ENCODE measurements around the gene GTF3A.
A peak's percentile ranks its signal among the peaks of the same experiment; 100 is the strongest.
"Not testable (repeated sequence)": the region's sequence is repeated elsewhere in the genome, so short reads cannot be mapped to it uniquely, and the experiment has no call there.

GTF3A gene

GRCh38 chr13:27424246-27425157 is at the start of gene GTF3A:
GTF3A (plus strand) TSS chr13:27424619.
- DNase-seq (ENCODE audit: low read depth), result peak; percentile 45
- peak within 1 kb of the TSS; percentile 68 for H3K4me3 ChIP-seq (ENCODE audit: low read depth, low read length)

DNA sequence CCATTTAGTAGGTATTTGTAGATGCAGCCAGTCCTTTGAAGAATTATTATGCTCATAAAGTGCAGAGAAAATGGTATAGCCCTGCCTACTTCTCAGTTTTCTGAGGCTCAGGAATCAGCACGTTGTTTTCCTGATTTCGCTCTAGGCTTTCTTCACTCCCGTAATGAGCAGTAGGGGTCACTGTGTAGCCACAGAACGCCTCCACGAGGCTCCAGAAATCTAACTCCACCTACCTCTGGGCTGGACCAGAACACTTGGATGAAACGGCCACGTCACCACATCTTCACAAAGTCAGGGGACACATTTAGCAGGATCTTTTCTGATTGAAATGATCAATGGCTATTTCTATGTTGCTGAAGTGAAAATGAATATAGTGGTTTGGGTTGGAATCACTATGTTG is 49.8 kb upstream of the GTF3A start:
- H3K4me3 ChIP-seq (ENCODE audit: low read depth, low read length), result no peak overlapping the region
- DNase-seq (ENCODE audit: low read depth), result peak; percentile 53

DNA sequence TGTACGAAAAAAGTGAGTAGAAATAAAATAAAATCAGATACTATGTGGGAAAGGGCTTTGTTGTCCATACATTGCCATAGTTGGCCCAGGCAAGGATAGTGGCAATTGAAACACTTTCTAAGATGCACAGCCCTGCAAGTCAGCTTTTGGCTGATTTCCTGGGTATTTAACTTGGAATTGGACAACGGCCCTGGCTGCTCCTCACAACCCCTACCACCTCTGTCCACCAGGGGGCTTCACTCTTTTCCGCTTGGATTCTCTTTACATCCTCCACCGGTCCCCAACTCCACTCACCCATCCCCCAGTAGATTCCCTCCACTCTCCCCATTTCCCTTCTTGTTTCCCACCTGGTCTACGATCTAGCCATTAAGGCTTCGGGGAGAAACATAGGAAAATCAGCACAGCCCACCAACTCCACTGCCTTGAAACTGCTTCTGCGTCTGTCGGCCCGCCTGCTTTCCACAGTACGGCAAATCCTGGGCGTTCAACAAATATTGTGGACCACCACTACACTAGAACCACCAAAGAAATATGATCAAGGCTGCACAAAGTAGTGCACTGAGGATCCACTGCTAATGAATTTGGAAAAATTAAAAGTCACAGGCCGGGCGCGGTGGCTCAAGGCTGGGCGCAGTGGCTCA is 48.6 kb upstream of the GTF3A start:
- H3K4me3 ChIP-seq (ENCODE audit: low read depth, low read length), result no peak overlapping the region
- DNase-seq (ENCODE audit: low read depth), result peak; percentile 13

GRCh38 chr13:27379126-27379525 is 45.3 kb upstream of the GTF3A start:
- no peak overlapping the region for H3K4me3 ChIP-seq (ENCODE audit: low read depth, low read length)
- DNase-seq (ENCODE audit: low read depth), result no peak

GRCh38 chr13:27379694-27380641 is 44.5 kb upstream of the GTF3A start:
- DNase-seq (ENCODE audit: low read depth), result no peak
- H3K4me3 ChIP-seq (ENCODE audit: low read depth, low read length), result no peak overlapping the region

GRCh38 chr13:27381601-27382000 is 42.8 kb upstream of the GTF3A start:
- DNase-seq (ENCODE audit: low read depth), result no peak
- no peak overlapping the region for H3K4me3 ChIP-seq (ENCODE audit: low read depth, low read length)

DNA sequence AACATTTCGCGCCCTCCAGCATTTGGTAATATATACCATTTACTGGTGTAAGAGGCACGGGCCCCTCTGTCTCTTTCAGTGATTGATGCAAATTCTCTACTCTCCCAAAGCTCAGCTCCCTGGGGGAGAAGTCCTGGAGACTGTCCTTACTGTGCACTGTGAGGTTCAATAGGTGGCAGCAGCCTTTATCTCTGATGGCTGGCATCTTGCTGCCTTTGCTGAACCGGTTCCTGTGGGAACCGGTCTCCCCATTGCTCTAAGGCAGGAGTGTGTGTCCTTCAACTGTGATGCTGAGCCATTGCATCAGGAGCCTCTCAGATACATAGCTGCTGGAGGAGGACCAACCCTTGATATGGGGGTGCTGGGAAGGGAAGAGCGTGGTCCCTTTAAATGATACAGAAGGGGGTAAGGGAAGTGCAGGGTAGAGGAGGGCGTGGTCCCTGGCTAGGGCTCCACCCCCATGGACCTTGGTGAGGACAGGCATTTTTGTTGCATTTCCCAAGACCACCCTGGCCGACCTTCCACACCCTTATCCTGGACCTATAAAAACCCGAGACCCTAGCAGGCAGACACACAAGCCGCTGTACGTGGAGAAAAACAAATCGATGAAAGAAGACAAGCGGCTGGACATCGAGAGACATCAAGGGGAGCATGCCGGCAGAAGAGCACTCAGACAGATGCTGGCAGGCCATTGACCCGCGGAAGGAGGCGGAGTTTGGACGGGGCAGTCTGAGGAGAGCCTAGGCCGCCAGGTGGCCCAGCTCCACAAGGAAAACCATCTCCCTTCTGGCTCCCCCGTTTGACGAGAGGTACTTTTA is 41.1 kb upstream of the GTF3A start:
- H3K4me3 ChIP-seq (ENCODE audit: low read depth, low read length), result no peak overlapping the region
- DNase-seq (ENCODE audit: low read depth), result no peak

- H3K4me3 ChIP-seq (ENCODE audit: low read depth, low read length), result no peak overlapping the region
- no peak for DNase-seq (ENCODE audit: low read depth)
Measured at GRCh38 chr13:27384285-27384684, 40.1 kb upstream of the GTF3A start.

GRCh38 chr13:27388241-27388640 is 36.2 kb upstream of the GTF3A start:
- DNase-seq (ENCODE audit: low read depth), result no peak
- H3K4me3 ChIP-seq (ENCODE audit: low read depth, low read length), result no peak overlapping the region

GRCh38 chr13:27389891-27390290 is 34.5 kb upstream of the GTF3A start:
- DNase-seq (ENCODE audit: low read depth), result no peak
- no peak overlapping the region for H3K4me3 ChIP-seq (ENCODE audit: low read depth, low read length)

- no peak overlapping the region for H3K4me3 ChIP-seq (ENCODE audit: low read depth, low read length)
- no peak for DNase-seq (ENCODE audit: low read depth)
Measured at GRCh38 chr13:27391471-27391870, 32.9 kb upstream of the GTF3A start.

- DNase-seq (ENCODE audit: low read depth), result no peak
- H3K4me3 ChIP-seq (ENCODE audit: low read depth, low read length), result no peak overlapping the region
Measured at GRCh38 chr13:27393101-27393500, 31.3 kb upstream of the GTF3A start.

GRCh38 chr13:27395007-27395510 is 29.4 kb upstream of the GTF3A start:
- no peak for DNase-seq (ENCODE audit: low read depth)
- H3K4me3 ChIP-seq (ENCODE audit: low read depth, low read length), result no peak overlapping the region

- no peak for DNase-seq (ENCODE audit: low read depth)
- no peak overlapping the region for H3K4me3 ChIP-seq (ENCODE audit: low read depth, low read length)
Measured at GRCh38 chr13:27396252-27396846, 28.1 kb upstream of the GTF3A start.

DNA sequence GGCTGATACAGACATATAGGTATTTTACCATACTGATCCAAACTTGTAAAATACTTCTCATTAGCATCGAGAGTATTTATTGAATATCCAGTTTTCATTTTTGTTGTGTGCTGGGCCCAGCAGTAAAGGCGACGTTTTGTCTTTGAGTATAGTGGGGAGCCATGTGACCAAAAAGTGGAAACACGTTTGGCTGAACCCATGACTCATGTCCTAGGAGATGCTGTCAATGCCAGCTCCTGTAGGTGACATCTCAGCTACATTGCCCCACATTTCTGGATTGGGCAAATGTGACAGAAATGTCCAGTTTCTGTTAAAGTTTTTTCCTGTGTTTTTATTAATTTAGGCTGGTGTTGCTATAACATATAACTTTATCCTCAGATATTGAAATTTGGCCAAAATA is 26.1 kb upstream of the GTF3A start:
- DNase-seq (ENCODE audit: low read depth), result no peak
- no peak overlapping the region for H3K4me3 ChIP-seq (ENCODE audit: low read depth, low read length)

GRCh38 chr13:27400405-27400804 is 24.0 kb upstream of the GTF3A start:
- H3K4me3 ChIP-seq (ENCODE audit: low read depth, low read length); DNase-seq (ENCODE audit: low read depth): not testable (repeated sequence)

DNA sequence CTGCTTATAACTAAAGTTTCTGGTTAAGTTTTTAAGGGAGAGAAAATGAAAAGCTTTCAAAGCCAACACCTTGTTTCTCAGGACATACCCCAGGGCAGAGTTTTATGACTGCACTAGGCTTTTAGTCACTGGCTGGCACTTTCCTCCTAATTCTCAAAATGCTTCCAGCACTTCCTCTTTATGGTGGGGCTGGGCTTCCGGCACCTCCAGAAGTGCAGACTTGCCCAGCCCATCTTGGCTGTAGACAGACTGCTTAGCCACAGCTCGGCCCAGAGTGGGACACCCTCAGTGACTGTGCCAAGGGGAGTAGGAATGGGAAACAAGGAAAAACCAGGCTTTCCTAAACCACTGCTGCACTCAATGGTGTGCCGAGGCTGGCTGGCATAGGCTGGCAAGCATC is 23.2 kb upstream of the GTF3A start:
- H3K4me3 ChIP-seq (ENCODE audit: low read depth, low read length), result no peak overlapping the region
- no peak for DNase-seq (ENCODE audit: low read depth)

DNA sequence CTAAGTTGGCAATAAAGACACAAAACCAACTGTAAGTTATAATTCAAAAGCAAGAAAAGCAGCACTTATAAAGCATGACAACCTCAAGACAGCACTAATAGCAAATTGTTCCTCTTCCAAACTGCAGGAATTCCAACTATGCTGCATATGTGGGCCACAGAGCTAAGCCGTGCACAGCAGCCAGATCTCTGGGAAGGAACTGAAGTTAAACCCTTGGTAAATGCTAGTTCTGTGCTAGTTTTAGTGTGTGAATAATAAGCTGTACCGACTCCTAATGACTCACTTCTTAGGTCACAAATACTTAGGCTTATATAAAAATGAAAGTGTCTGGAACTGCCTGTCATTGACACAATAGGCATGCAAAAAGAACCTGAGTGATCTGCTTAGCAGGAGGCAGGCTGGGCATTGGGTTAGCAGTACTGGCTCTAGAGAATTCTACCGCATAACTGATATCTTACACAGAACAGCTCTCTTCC is 21.2 kb upstream of the GTF3A start:
- DNase-seq (ENCODE audit: low read depth), result peak; percentile 18

More for the DNA sequence above, 21.2 kb upstream of the GTF3A start:
- no peak overlapping the region for H3K4me3 ChIP-seq (ENCODE audit: low read depth, low read length)
